Measurements from ENCODE around the gene TBC1D20. TPM values are rescaled to one million over a fixed set of nuclear protein-coding genes. Genes with fewer than 3 reads are reported as not detected.

The TBC1D20 gene
- total RNA-seq, 1 experiment from 2014 or later, result 10.2 TPM

Other genes with a start within 250 kb of the TBC1D20 start
- gene DEFB129, start 235.3 kb downstream of the TBC1D20 start, total RNA-seq (2014; rRNA removed; shearing (Covaris generic); ENCODE audit: low replicate concordance), result not detected in 2 replicates
- gene DEFB132, start 204.8 kb downstream of the TBC1D20 start, total RNA-seq (2014; rRNA removed; shearing (Covaris generic); ENCODE audit: low replicate concordance), result not detected in 2 replicates
- gene C20orf96, start 171.8 kb downstream of the TBC1D20 start, total RNA-seq (2014; rRNA removed; shearing (Covaris generic); ENCODE audit: low replicate concordance), result 1.6 TPM in 1 of 2 replicates, not detected in the other
- gene ZCCHC3, start 165.0 kb downstream of the TBC1D20 start, total RNA-seq (2014; rRNA removed; shearing (Covaris generic); ENCODE audit: low replicate concordance), result 9.1 and 13.5 TPM in 2 replicates
- gene SOX12, start 137.0 kb downstream of the TBC1D20 start, total RNA-seq (2014; rRNA removed; shearing (Covaris generic); ENCODE audit: low replicate concordance), result 2.1 and 3.1 TPM in 2 replicates
- 1.8 and 24.3 TPM in 2 replicates for gene NRSN2, start 115.4 kb downstream of the TBC1D20 start, total RNA-seq (2014; rRNA removed; shearing (Covaris generic); ENCODE audit: low replicate concordance)
- gene TRIB3, start 81.8 kb downstream of the TBC1D20 start, total RNA-seq (2014; rRNA removed; shearing (Covaris generic); ENCODE audit: low replicate concordance), result 15.0 and 33.3 TPM in 2 replicates
- 35.7 and 68.7 TPM in 2 replicates for gene RBCK1, start 54.2 kb downstream of the TBC1D20 start, total RNA-seq (2014; rRNA removed; shearing (Covaris generic); ENCODE audit: low replicate concordance)
- gene CSNK2A1, start 81.3 kb upstream of the TBC1D20 start, total RNA-seq (2014; rRNA removed; shearing (Covaris generic); ENCODE audit: low replicate concordance), result 110 and 119 TPM in 2 replicates
- gene TCF15, start 147.8 kb upstream of the TBC1D20 start, total RNA-seq (2014; rRNA removed; shearing (Covaris generic); ENCODE audit: low replicate concordance), result 0.42 TPM in 1 of 2 replicates, not detected in the other
- 57.8 and 80.0 TPM in 2 replicates for gene SRXN1, start 190.7 kb upstream of the TBC1D20 start, total RNA-seq (2014; rRNA removed; shearing (Covaris generic); ENCODE audit: low replicate concordance)
- gene SCRT2, start 213.3 kb upstream of the TBC1D20 start, total RNA-seq (2014; rRNA removed; shearing (Covaris generic); ENCODE audit: low replicate concordance), result not detected in 2 replicates